Measurements from ENCODE around the gene GLO1. TPM values are rescaled to one million over a fixed set of nuclear protein-coding genes. Genes with fewer than 3 reads are reported as not detected.

GLO1 gene
- total and polyA plus RNA-seq, 2 experiments from 2014 or later, result 139 to 150 TPM

- Histone ChIP-seq H3F3A (ENCODE audit: insufficient read depth) (no peaks in the 10 kb centered on the region), H2AFZ (peak within 1 kb of the TSS; percentile 63), H3K27ac (no peak within 1 kb of the TSS), H3K36me3 (ENCODE audit: low read depth) (no peaks in the 10 kb centered on the region), H3K4me3 (peak within 1 kb of the TSS; percentile 44), H3K9ac (no peak within 1 kb of the TSS), H3K79me2 (ENCODE audit: insufficient read depth) (no peaks in the 10 kb centered on the region), H4K20me1 (ENCODE audit: insufficient read depth) (no peaks in the 10 kb centered on the region), H3K9me3 (ENCODE audit: low read depth) (no peaks in the 10 kb centered on the region), H3K27me3 (replicated peaks; ENCODE audit: insufficient read depth) (peaks cover 18% of the 10 kb centered on the region; the same call in 1 of the 2 replicates), H3K4me2 (ENCODE audit: unreplicated experiment) (peak within 1 kb of the TSS; percentile 54), H3K9me2 (ENCODE audit: insufficient read depth) (no peaks in the 10 kb centered on the region), H3K4me1 (ENCODE audit: insufficient read depth) (no peaks in the 10 kb centered on the region)
- TF ChIP-seq EZH2phosphoT487 (IDR thresholded peaks at IDR 0.05; ENCODE audit: insufficient read depth, low read depth) (no peak), EZH2 (IDR thresholded peaks at IDR 0.05; ENCODE audit: insufficient read depth, poor library complexity, severe bottlenecking) (no peak)
- in situ Hi-C loops (cut with MboI), result no loop called here
- WGBS, 2 experiments (ENCODE audit: low coverage in 1 of 2, low lambda C conversion rate in 2 of 2, missing lambda C conversion rate in 2 of 2), result 9 to 10% methylated on average over 32 to 34 of the region's 44 CpGs
- DNase-seq, result peak; percentile 27
Measured at GRCh38 chr6:38715016-38715689, 12.2 kb upstream of the GLO1 start, which contains the start of gene DNAH8. DNAH8 (plus strand) TSS chr6:38715311; CDS start chr6:38722810, 7,499 bp downstream.

DNA sequence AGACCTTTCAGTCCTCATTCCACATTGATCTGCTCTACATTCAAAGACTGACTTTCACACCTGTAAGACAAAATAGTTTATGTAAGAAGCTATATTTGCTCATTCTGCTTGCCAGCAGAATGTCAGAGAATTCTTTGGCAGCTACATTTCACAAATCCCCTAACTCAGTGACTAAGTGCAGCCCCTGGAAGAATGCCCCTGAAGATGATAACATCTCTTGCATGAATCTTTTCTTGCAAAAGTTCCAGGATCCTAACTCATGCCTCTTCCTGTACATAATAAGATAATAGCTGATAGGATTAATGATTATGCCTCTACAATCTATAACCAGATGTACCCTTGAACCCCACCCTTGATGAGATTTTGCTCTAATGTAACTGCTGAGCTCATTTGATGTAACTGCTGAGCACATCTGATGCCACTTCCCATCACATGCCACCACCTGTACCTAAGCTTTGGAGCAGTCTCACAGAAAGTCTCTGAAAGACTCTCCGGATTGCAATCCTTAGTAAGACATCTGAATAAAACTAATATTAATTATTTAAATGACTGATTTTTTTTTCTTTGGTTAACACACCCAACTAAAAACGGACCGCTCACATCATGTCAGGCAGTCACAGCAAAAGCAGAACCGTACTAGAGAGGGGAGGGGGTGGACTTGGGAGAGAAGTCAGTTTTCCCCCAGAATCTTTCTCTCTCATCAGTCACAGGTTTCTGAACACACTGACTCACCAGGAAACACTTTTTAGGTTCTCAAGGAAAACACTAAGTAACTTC lies 11.5 kb upstream of the GLO1 start:
- peaks cover 18% of the 10 kb centered on the region; the same call in 1 of the 2 replicates for H3K27me3 ChIP-seq (replicated peaks; ENCODE audit: insufficient read depth)
- no peak overlapping the region for H3K4me2 ChIP-seq (ENCODE audit: unreplicated experiment)
- WGBS, 2 experiments (ENCODE audit: low coverage in 1 of 2, low lambda C conversion rate in 2 of 2, missing lambda C conversion rate in 2 of 2), result 56 to 68% methylated on average over 4 of the region's 4 CpGs
- no peak overlapping the region for H3K27ac ChIP-seq
- in situ Hi-C loops (cut with MboI), result no loop called here
- H3K36me3 ChIP-seq (ENCODE audit: low read depth), result no peaks in the 10 kb centered on the region
- TF ChIP-seq EZH2 (IDR thresholded peaks at IDR 0.05; ENCODE audit: insufficient read depth, poor library complexity, severe bottlenecking), result no peak
- TF ChIP-seq EZH2phosphoT487 (IDR thresholded peaks at IDR 0.05; ENCODE audit: insufficient read depth, low read depth), result no peak
- H3F3A ChIP-seq (ENCODE audit: insufficient read depth), result no peaks in the 10 kb centered on the region
- H3K9me2 ChIP-seq (ENCODE audit: insufficient read depth), result no peaks in the 10 kb centered on the region
- H4K20me1 ChIP-seq (ENCODE audit: insufficient read depth), result no peaks in the 10 kb centered on the region
- H3K4me3 ChIP-seq, result 0 out of 2 replicates have a peak overlapping the region, but pooled peaks have one; percentile 44
- no peaks in the 10 kb centered on the region for H3K9me3 ChIP-seq (ENCODE audit: low read depth)
- H2AFZ ChIP-seq, result no peak overlapping the region
- no peak for DNase-seq
- no peaks in the 10 kb centered on the region for H3K4me1 ChIP-seq (ENCODE audit: insufficient read depth)
- H3K79me2 ChIP-seq (ENCODE audit: insufficient read depth), result no peaks in the 10 kb centered on the region
- H3K9ac ChIP-seq, result no peak overlapping the region

- Histone ChIP-seq H3K9me2 (ENCODE audit: insufficient read depth) (no peaks in the 10 kb centered on the region), H4K20me1 (ENCODE audit: insufficient read depth) (no peaks in the 10 kb centered on the region), H3K36me3 (ENCODE audit: low read depth) (no peaks in the 10 kb centered on the region), H3F3A (ENCODE audit: insufficient read depth) (no peaks in the 10 kb centered on the region), H3K27ac (no peak overlapping the region), H3K9ac (no peak overlapping the region), H3K4me1 (ENCODE audit: insufficient read depth) (no peaks in the 10 kb centered on the region), H3K9me3 (ENCODE audit: low read depth) (no peaks in the 10 kb centered on the region), H3K4me3 (no peak overlapping the region), H3K27me3 (replicated peaks; ENCODE audit: insufficient read depth) (peaks cover 18% of the 10 kb centered on the region; the same call in 1 of the 2 replicates), H3K4me2 (ENCODE audit: unreplicated experiment) (no peak overlapping the region), H2AFZ (no peak overlapping the region), H3K79me2 (ENCODE audit: insufficient read depth) (no peaks in the 10 kb centered on the region)
- DNase-seq, result no peak
- TF ChIP-seq EZH2 (IDR thresholded peaks at IDR 0.05; ENCODE audit: insufficient read depth, poor library complexity, severe bottlenecking), result no peak
- no peak for TF ChIP-seq EZH2phosphoT487 (IDR thresholded peaks at IDR 0.05; ENCODE audit: insufficient read depth, low read depth)
- in situ Hi-C loops (cut with MboI), result no loop called here
- 65 to 67% methylated on average over 6 of the region's 6 CpGs for WGBS, 2 experiments (ENCODE audit: low coverage in 1 of 2, low lambda C conversion rate in 2 of 2, missing lambda C conversion rate in 2 of 2)
Measured at GRCh38 chr6:38713812-38714211, 10.9 kb upstream of the GLO1 start.

DNA sequence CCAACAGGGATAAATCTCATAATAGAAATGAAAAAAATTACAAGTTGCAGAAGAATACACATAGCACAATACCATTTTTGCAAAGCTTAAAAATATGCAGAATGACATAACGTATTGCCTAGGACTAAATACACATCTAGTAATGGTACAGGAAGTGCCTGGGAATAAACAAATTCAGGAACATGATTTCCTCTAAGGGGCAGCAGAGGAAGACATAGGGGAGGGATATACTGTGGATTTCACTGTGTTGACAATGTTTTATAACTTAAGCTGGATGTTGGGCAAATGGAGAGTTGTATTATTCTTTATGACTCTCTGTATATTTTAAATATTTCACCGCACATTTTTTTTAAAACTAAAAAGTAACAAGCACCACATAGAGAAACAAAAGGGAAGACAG lies 5.6 kb upstream of the GLO1 start:
- Histone ChIP-seq H3K4me1 (ENCODE audit: insufficient read depth) (no peaks in the 10 kb centered on the region), H3K79me2 (ENCODE audit: insufficient read depth) (no peaks in the 10 kb centered on the region), H3K4me2 (ENCODE audit: unreplicated experiment) (no peak overlapping the region), H2AFZ (no peak overlapping the region), H3K36me3 (ENCODE audit: low read depth) (no peaks in the 10 kb centered on the region), H3K27me3 (replicated peaks; ENCODE audit: insufficient read depth) (peaks cover 9% of the 10 kb centered on the region), H3K9me3 (ENCODE audit: low read depth) (no peaks in the 10 kb centered on the region), H4K20me1 (ENCODE audit: insufficient read depth) (no peaks in the 10 kb centered on the region), H3K27ac (no peak overlapping the region), H3F3A (ENCODE audit: insufficient read depth) (no peaks in the 10 kb centered on the region), H3K9me2 (ENCODE audit: insufficient read depth) (no peaks in the 10 kb centered on the region), H3K4me3 (no peak overlapping the region), H3K9ac (no peak overlapping the region)
- in situ Hi-C loops (cut with MboI), result no loop called here
- 50% methylated on average over 2 of the region's 2 CpGs for WGBS, 2 experiments (ENCODE audit: low coverage in 1 of 2, low lambda C conversion rate in 2 of 2, missing lambda C conversion rate in 2 of 2)
- TF ChIP-seq EZH2 (IDR thresholded peaks at IDR 0.05; ENCODE audit: insufficient read depth, poor library complexity, severe bottlenecking), result no peak
- no peak for TF ChIP-seq EZH2phosphoT487 (IDR thresholded peaks at IDR 0.05; ENCODE audit: insufficient read depth, low read depth)
- no peak for DNase-seq
